IPS-20b (cell line): ENCODE data around the gene UGT1A7.

ENCODE experiments used
- H3K27ac ChIP-seq: one replicate; pipeline ENCODE4 v1.5.1; 2013; ENCODE audit warnings: low read length
- H3K27me3 ChIP-seq: 2 replicates; pipeline ENCODE4 v1.6.1; 2013; ENCODE audit warnings: mild to moderate bottlenecking, low read length, inconsistent platforms; ENCODE audit not compliant: insufficient read depth
- H3K36me3 ChIP-seq: 2 replicates; pipeline ENCODE4 v1.6.1; 2013; ENCODE audit warnings: low read depth, mild to moderate bottlenecking, inconsistent platforms, low read length, moderate library complexity; ENCODE audit not compliant: insufficient read depth
- H3K4me1 ChIP-seq: 2 replicates; pipeline ENCODE4 v1.6.1; 2013; ENCODE audit warnings: mild to moderate bottlenecking, control low read depth, inconsistent platforms, low read length, moderate library complexity; ENCODE audit not compliant: insufficient read depth
- H3K4me3 ChIP-seq: 2 replicates; pipeline ENCODE4 v1.5.1; 2013; ENCODE audit warnings: mild to moderate bottlenecking, low read length, inconsistent platforms
- H3K9ac ChIP-seq: 2 replicates; pipeline ENCODE4 v1.6.1; 2013; ENCODE audit warnings: low read depth, mild to moderate bottlenecking, inconsistent platforms, low read length, moderate library complexity
- H3K9me3 ChIP-seq: 2 replicates; pipeline ENCODE4 v1.6.1; 2013; ENCODE audit warnings: mild to moderate bottlenecking, low read depth, low read length, inconsistent platforms; ENCODE audit not compliant: insufficient read depth

The UGT1A7 gene

GRCh38 chr2:233658610-233659009 is 23.1 kb upstream of the UGT1A7 start:
- no peaks in the 10 kb centered on the region for H3K9me3 ChIP-seq
- no peak overlapping the region for H3K27ac ChIP-seq
- no peak overlapping the region for H3K9ac ChIP-seq
- no peaks in the 10 kb centered on the region for H3K36me3 ChIP-seq
- no peaks in the 10 kb centered on the region for H3K27me3 ChIP-seq
- no peaks in the 10 kb centered on the region for H3K4me1 ChIP-seq
- H3K4me3 ChIP-seq = no peak overlapping the region

GRCh38 chr2:233663911-233664310 is 17.8 kb upstream of the UGT1A7 start:
- Histone ChIP-seq H3K4me1 (no peaks in the 10 kb centered on the region), H3K9ac (no peak overlapping the region), H3K36me3 (no peaks in the 10 kb centered on the region), H3K27ac (no peak overlapping the region), H3K27me3 (no peaks in the 10 kb centered on the region), H3K9me3 (no peaks in the 10 kb centered on the region), H3K4me3 (no peak overlapping the region)

- H3K9me3 ChIP-seq = no peaks in the 10 kb centered on the region
- H3K4me3 ChIP-seq = no peak overlapping the region
- no peak overlapping the region for H3K27ac ChIP-seq
- no peak overlapping the region for H3K9ac ChIP-seq
- no peaks in the 10 kb centered on the region for H3K36me3 ChIP-seq
- H3K27me3 ChIP-seq = no peaks in the 10 kb centered on the region
- H3K4me1 ChIP-seq = no peaks in the 10 kb centered on the region
These were observed 13.0 kb upstream of the UGT1A7 start for GRCh38 chr2:233668605-233669260.

- Histone ChIP-seq H3K9ac (no peak within 1 kb of the TSS), H3K36me3 (no peaks in the 10 kb centered on the region), H3K9me3 (no peaks in the 10 kb centered on the region), H3K4me1 (no peaks in the 10 kb centered on the region), H3K27me3 (no peaks in the 10 kb centered on the region), H3K4me3 (no peak within 1 kb of the TSS), H3K27ac (no peak within 1 kb of the TSS)
These were observed 10.2 kb upstream of the UGT1A7 start, which contains the start of gene UGT1A9 for GRCh38 chr2:233671290-233672161. Gene UGT1A9 (plus strand): TSS chr2:233671898. CDS start chr2:233671935, 37 bp downstream.

- H3K4me3 ChIP-seq = no peak overlapping the region
- H3K27ac ChIP-seq = no peak overlapping the region
- H3K36me3 ChIP-seq = no peaks in the 10 kb centered on the region
- H3K9me3 ChIP-seq = no peaks in the 10 kb centered on the region
- H3K27me3 ChIP-seq = no peaks in the 10 kb centered on the region
- no peaks in the 10 kb centered on the region for H3K4me1 ChIP-seq
- H3K9ac ChIP-seq = no peak overlapping the region
These were observed 8.8 kb upstream of the UGT1A7 start for GRCh38 chr2:233672886-233673285.

GRCh38 chr2:233673896-233674295 is 7.8 kb upstream of the UGT1A7 start:
- no peak overlapping the region for H3K9ac ChIP-seq
- no peaks in the 10 kb centered on the region for H3K27me3 ChIP-seq
- no peaks in the 10 kb centered on the region for H3K36me3 ChIP-seq
- H3K27ac ChIP-seq = no peak overlapping the region
- no peaks in the 10 kb centered on the region for H3K9me3 ChIP-seq
- H3K4me3 ChIP-seq = no peak overlapping the region
- H3K4me1 ChIP-seq = no peaks in the 10 kb centered on the region

GRCh38 chr2:233674314-233674713 is 7.4 kb upstream of the UGT1A7 start:
- Histone ChIP-seq H3K4me1 (no peaks in the 10 kb centered on the region), H3K4me3 (no peak overlapping the region), H3K9ac (no peak overlapping the region), H3K36me3 (no peaks in the 10 kb centered on the region), H3K27ac (no peak overlapping the region), H3K27me3 (no peaks in the 10 kb centered on the region; the same call in 1 of the 2 replicates), H3K9me3 (no peaks in the 10 kb centered on the region)

GRCh38 chr2:233674995-233675394 is 6.7 kb upstream of the UGT1A7 start:
- Histone ChIP-seq H3K4me1 (no peaks in the 10 kb centered on the region), H3K36me3 (no peaks in the 10 kb centered on the region), H3K27ac (no peak overlapping the region)

GRCh38 chr2:233676046-233676445 is 5.7 kb upstream of the UGT1A7 start:
- Histone ChIP-seq H3K9ac (no peak overlapping the region), H3K27me3 (no peaks in the 10 kb centered on the region; the same call in 1 of the 2 replicates), H3K4me3 (no peak overlapping the region)

More at GRCh38 chr2:233674995-233675394, 6.7 kb upstream of the UGT1A7 start:
- Histone ChIP-seq H3K9ac (no peak overlapping the region), H3K4me3 (no peak overlapping the region), H3K9me3 (no peaks in the 10 kb centered on the region), H3K27me3 (no peaks in the 10 kb centered on the region; the same call in 1 of the 2 replicates)

GRCh38 chr2:233679196-233679595 is 2.5 kb upstream of the UGT1A7 start:
- no peak overlapping the region for H3K27ac ChIP-seq
- H3K4me1 ChIP-seq = no peaks in the 10 kb centered on the region
- H3K36me3 ChIP-seq = no peaks in the 10 kb centered on the region
- no peak overlapping the region for H3K4me3 ChIP-seq
- H3K9ac ChIP-seq = no peak overlapping the region
- H3K27me3 ChIP-seq = no peaks in the 10 kb centered on the region; the same call in 1 of the 2 replicates
- no peaks in the 10 kb centered on the region for H3K9me3 ChIP-seq

More at GRCh38 chr2:233676046-233676445, 5.7 kb upstream of the UGT1A7 start:
- Histone ChIP-seq H3K9me3 (no peaks in the 10 kb centered on the region), H3K36me3 (no peaks in the 10 kb centered on the region), H3K27ac (no peak overlapping the region), H3K4me1 (no peaks in the 10 kb centered on the region)

- no peak overlapping the region for H3K4me3 ChIP-seq
- H3K9ac ChIP-seq = no peak overlapping the region
- no peaks in the 10 kb centered on the region for H3K4me1 ChIP-seq
- no peaks in the 10 kb centered on the region for H3K36me3 ChIP-seq
- H3K9me3 ChIP-seq = no peaks in the 10 kb centered on the region
- no peaks in the 10 kb centered on the region; the same call in 1 of the 2 replicates for H3K27me3 ChIP-seq
- no peak overlapping the region for H3K27ac ChIP-seq
These were observed 1.2 kb upstream of the UGT1A7 start for GRCh38 chr2:233680361-233681045.
